CD4-positive, alpha-beta T cell treated with Interleukin-6 for 4 hours (primary cell): ENCODE results near the gene CATSPERZ.
A peak's percentile ranks its signal among the peaks of the same experiment; 100 is the strongest.
"Not testable (repeated sequence)": the region's sequence is repeated elsewhere in the genome, so short reads cannot be mapped to it uniquely, and the experiment has no call there.

Experiments
- DNase-seq: peaks from one replicate; pipeline ENCODE4 v3.0.0-alpha.2; 2020; ENCODE audit warnings: mixed read lengths

CATSPERZ gene

GRCh38 chr11:64304316-64305072 lies 4.3 kb downstream of the CATSPERZ start:
- DNase-seq, result peak; percentile 97

GRCh38 chr11:64305075-64305690 lies 5.0 kb downstream of the CATSPERZ start, which contains the start of gene ESRRA:
Gene ESRRA (plus strand): TSS chr11:64305524. CDS start chr11:64307180, 1,656 bp downstream.
- peak; percentile 100 for DNase-seq

- peak; percentile 84 for DNase-seq
Measured at GRCh38 chr11:64305691-64306562, 5.8 kb downstream of the CATSPERZ start.

GRCh38 chr11:64306563-64306875 lies 6.4 kb downstream of the CATSPERZ start:
- no peak for DNase-seq

- DNase-seq, result no peak
Measured at GRCh38 chr11:64306876-64307622, 6.9 kb downstream of the CATSPERZ start.

- not testable (repeated sequence) for DNase-seq
Measured at GRCh38 chr11:64307795-64308194, 7.6 kb downstream of the CATSPERZ start.

- DNase-seq, result no peak
Measured at GRCh38 chr11:64312947-64313346, 12.8 kb downstream of the CATSPERZ start.

GRCh38 chr11:64313491-64314145 lies 13.5 kb downstream of the CATSPERZ start:
- no peak for DNase-seq

GRCh38 chr11:64314146-64314804 lies 14.1 kb downstream of the CATSPERZ start:
- DNase-seq, result no peak

- DNase-seq, result no peak
Measured at GRCh38 chr11:64314805-64315561, 14.8 kb downstream of the CATSPERZ start.

- DNase-seq, result not testable (repeated sequence)
Measured at GRCh38 chr11:64315667-64316526, 15.7 kb downstream of the CATSPERZ start.

GRCh38 chr11:64316672-64317324 lies 16.6 kb downstream of the CATSPERZ start:
- DNase-seq, result peak; percentile 46

- peak; percentile 97 for DNase-seq
Measured at GRCh38 chr11:64317325-64317960, 17.3 kb downstream of the CATSPERZ start, which contains the start of gene TRMT112. Gene TRMT112 (minus strand): TSS chr11:64317559. CDS start chr11:64317526, 33 bp downstream.

- peak; percentile 96 for DNase-seq
Measured at GRCh38 chr11:64317961-64318765, 18.0 kb downstream of the CATSPERZ start, which contains the start of gene PRDX5. Gene PRDX5 (plus strand): TSS chr11:64318121. CDS start chr11:64318216, 95 bp downstream.

- DNase-seq, result no peak
Measured at GRCh38 chr11:64318766-64319761, 18.9 kb downstream of the CATSPERZ start.

GRCh38 chr11:64320556-64320955 lies 20.4 kb downstream of the CATSPERZ start:
- DNase-seq, result no peak
